ENCODE measurements around the gene WDR88. TPM values are rescaled to one million over a fixed set of nuclear protein-coding genes. Genes with fewer than 3 reads are reported as not detected.

The WDR88 gene
- total and polyA plus RNA-seq, 4 donors = 0.08 TPM; not detected in 2

GRCh38 chr19:33117501-33117900 is 14.4 kb upstream of the WDR88 start (continued):
- TF ChIP-seq ATF3 (IDR thresholded peaks at IDR 0.05) = no peak

- no peak for DNase-seq (ENCODE audit: low spot score)
- TF ChIP-seq GABPA (IDR thresholded peaks at IDR 0.05 in 1 of 2, conservative IDR thresholded peaks at IDR 0.05 in 1 of 2) (no peak), FOXA2 (IDR thresholded peaks at IDR 0.05) (no peak), NR2F2 (IDR thresholded peaks at IDR 0.05) (no peak), FOXA1 (IDR thresholded peaks at IDR 0.05) (no peak), EGR1 (IDR thresholded peaks at IDR 0.05; ENCODE audit: low read depth in 2 of 2) (no peak), JUND (IDR thresholded peaks at IDR 0.05) (no peak), CTCF (IDR thresholded peaks at IDR 0.05; ENCODE audit: low read depth, low read length, missing input control) (no peak), SP1 (IDR thresholded peaks at IDR 0.05) (no peak), HNF4A (conservative IDR thresholded peaks at IDR 0.05) (no peak), TAF1 (conservative IDR thresholded peaks at IDR 0.05) (no peak), RAD21 (IDR thresholded peaks at IDR 0.05) (no peak), MAX (IDR thresholded peaks at IDR 0.05) (no peak), REST (IDR thresholded peaks at IDR 0.05) (no peak), ZBTB33 (IDR thresholded peaks at IDR 0.05) (no peak), HNF4G (IDR thresholded peaks at IDR 0.05) (no peak), RXRA (IDR thresholded peaks at IDR 0.05) (no peak), ATF3 (IDR thresholded peaks at IDR 0.05) (no peak), YY1 (IDR thresholded peaks at IDR 0.05) (no peak)
- peaks cover 9 to 21% (median 18%) of the 10 kb centered on the region in 4 donors for H3K36me3 ChIP-seq (ENCODE audit: control insufficient read depth in 4 of 4, insufficient read depth in 3 of 4, low read depth in 1 of 4, low read length in 3 of 4)
Observed at GRCh38 chr19:33118643-33119042, 13.3 kb upstream of the WDR88 start.

More at GRCh38 chr19:33118643-33119042, 13.3 kb upstream of the WDR88 start:
- WGBS = 91% methylated on average over 10 of the region's 10 CpGs
- H3K9me3 ChIP-seq (ENCODE audit: control insufficient read depth in 4 of 4, low read length in 3 of 4) = no peaks in the 10 kb centered on the region
- H3K9ac ChIP-seq (ENCODE audit: low read depth in 1 of 2, low read length in 2 of 2) = no peak overlapping the region
- no peaks in the 10 kb centered on the region for H3K27me3 ChIP-seq (ENCODE audit: control insufficient read depth in 4 of 4, insufficient read depth in 4 of 4, low read length in 3 of 4)
- H3K27ac ChIP-seq (ENCODE audit: low read depth in 1 of 2, low read length in 2 of 2) = no peak overlapping the region
- H3K4me3 ChIP-seq (ENCODE audit: low read depth in 1 of 3, low read length in 3 of 3) = no peak overlapping the region
- H3K4me1 ChIP-seq (ENCODE audit: control insufficient read depth in 4 of 4, insufficient read depth in 4 of 4, low read length in 3 of 4) = peaks cover 0 to 14% (median 4%) of the 10 kb centered on the region in 4 donors
